Measurements from ENCODE around the gene CCDC157. TPM values are rescaled to one million over a fixed set of nuclear protein-coding genes. Genes with fewer than 3 reads are reported as not detected.

The CCDC157 gene
- total and polyA plus RNA-seq, 9 of the 15 experiments (the other 6 are each of a cell fraction or from before 2014, with no cell fraction given), result 0.04 to 1.3 (median 0.68) TPM

- DNase-seq (ENCODE audit: extremely low read depth in 1 of 4, low spot score in 3 of 4), result no peak
- no peak for ATAC-seq
- Histone ChIP-seq H3K9ac (ENCODE audit: insufficient read depth in 1 of 2, low read depth in 2 of 2, low read length in 2 of 2) (no peak overlapping the region), H3K4me3 (no peak overlapping the region), H3K4me1 (replicated peaks in 1 of 2; ENCODE audit: control insufficient read depth in 2 of 2, insufficient read depth in 2 of 2, low read length in 2 of 2) (peaks cover 21 to 23% of the 10 kb centered on the region in 2 experiments; a peak in 4 of 5 replicates), H3K36me3 (ENCODE audit: control insufficient read depth, insufficient read depth, low read length) (peaks cover 3% of the 10 kb centered on the region; the same call in 2 of the 3 replicates), H4K20me1 (replicated peaks; ENCODE audit: control insufficient read depth, insufficient read depth, low read length) (no peaks in the 10 kb centered on the region), H3K9me3 (replicated peaks; ENCODE audit: control insufficient read depth, insufficient read depth, low read depth, low read length) (no peaks in the 10 kb centered on the region), H2AFZ (ENCODE audit: low read depth, low read length) (no peak overlapping the region), H3K27ac (ENCODE audit: extremely low read depth, low read depth, low read length) (no peak overlapping the region), H3K27me3 (ENCODE audit: control insufficient read depth in 2 of 2, insufficient read depth in 2 of 2, low read length in 2 of 2) (no peaks in the 10 kb centered on the region), H3K9me1 (ENCODE audit: control insufficient read depth, insufficient read depth, low read length) (no peaks in the 10 kb centered on the region), H3K79me2 (ENCODE audit: control insufficient read depth, insufficient read depth, low read length) (peaks cover 11% of the 10 kb centered on the region), H3K4me2 (ENCODE audit: insufficient read depth, low read length) (no peak overlapping the region)
- in situ Hi-C loops (cut with MboI) (no loop called here), intact Hi-C loops (cut with micrococcal nuclease) (no loop called here)
- 89% methylated on average over 3 of the region's 3 CpGs for WGBS (ENCODE audit: insufficient coverage, low coverage, missing lambda C conversion rate)
- no peak for TF ChIP-seq DDX20 (tag; IDR thresholded peaks at IDR 0.05; ENCODE audit: low read depth)
- TF ChIP-seq ZNF507 (tag; conservative IDR thresholded peaks at IDR 0.05), result no peak
- TF ChIP-seq GABPB1 (CRISPR knock-in tag; IDR thresholded peaks at IDR 0.05), result no peak
- TF ChIP-seq MTA3 (IDR thresholded peaks at IDR 0.05; ENCODE audit: borderline replicate concordance), result no peak
- TF ChIP-seq TCF3 (CRISPR knock-in tag; IDR thresholded peaks at IDR 0.05), result no peak
- no peak for TF ChIP-seq ZNF695 (CRISPR knock-in tag; IDR thresholded peaks at IDR 0.05)
- no peak for TF ChIP-seq KDM2B (CRISPR knock-in tag; IDR thresholded peaks at IDR 0.05)
- no peak for TF ChIP-seq ZNF609 (CRISPR knock-in tag; IDR thresholded peaks at IDR 0.05; ENCODE audit: borderline replicate concordance)
- TF ChIP-seq ZNF280A (IDR thresholded peaks at IDR 0.05; ENCODE audit: low read depth, partially characterized antibody), result no peak
- no peak for TF ChIP-seq RBM34 (IDR thresholded peaks at IDR 0.05; ENCODE audit: borderline replicate concordance, insufficient read depth, low read length)
- no peak for TF ChIP-seq HDAC1 (IDR thresholded peaks at IDR 0.05)
- TF ChIP-seq ZNF551 (CRISPR knock-in tag; IDR thresholded peaks at IDR 0.05), result no peak
- TF ChIP-seq PREB (CRISPR knock-in tag; IDR thresholded peaks at IDR 0.05), result no peak
- no peak for TF ChIP-seq FOSL1 (tag; conservative IDR thresholded peaks at IDR 0.05)
- TSS peak; percentile 28 for BruUV-seq (replicated peaks)
- FAIRE-seq, result no peak
- CTCF ChIA-PET (ENCODE audit: low intra/inter-chr PET ratio), result no interaction called here
- POLR2A ChIA-PET, result interaction anchor here (1.1 to 2.3 kb wide), 2 partner anchors 10 to 55 kb away, joined by 4 to 6 read pairs; no protein-coding TSS in a partner anchor
Measured at GRCh38 chr22:30323246-30323645, 33.6 kb upstream of the CCDC157 start.
